Memory B cell (primary cell): ENCODE results near the gene CETN3.
"Not testable (repeated sequence)": the region's sequence is repeated elsewhere in the genome, so short reads cannot be mapped to it uniquely, and the experiment has no call there.

Source experiments
- ATAC-seq: fragments of 150-1000 bp; cut with Tn5 transposase; 2 replicates; pipeline ENCODE4 v1.10.0; 2021; ENCODE audit warnings: low read depth, mild to moderate bottlenecking, moderate library complexity
- DNase-seq, 2 donors: peaks; one replicate each; pipeline ENCODE4 v3.0.0; 2022; ENCODE audit warnings: low spot score in 2 of 2
- H3K27ac Mint-ChIP-seq: one replicate; pipeline ENCODE4 v1.8.0; 2022; ENCODE audit warnings: mild to moderate bottlenecking, moderate library complexity, mixed read lengths
- H3K27me3 Mint-ChIP-seq: one replicate; pipeline ENCODE4 v1.8.0; 2022; ENCODE audit warnings: mixed read lengths
- H3K36me3 Mint-ChIP-seq: one replicate; pipeline ENCODE4 v1.8.0; 2022; ENCODE audit warnings: mild to moderate bottlenecking, mixed read lengths
- H3K4me1 Mint-ChIP-seq: one replicate; pipeline ENCODE4 v1.8.0; 2022; ENCODE audit warnings: mixed read lengths
- H3K4me3 Mint-ChIP-seq: one replicate; pipeline ENCODE4 v1.8.0; 2022; ENCODE audit warnings: mild to moderate bottlenecking, moderate library complexity, mixed read lengths
- H3K9me3 Mint-ChIP-seq: one replicate; pipeline ENCODE4 v1.8.0; 2022; ENCODE audit warnings: mixed read lengths

CETN3 gene

DNA sequence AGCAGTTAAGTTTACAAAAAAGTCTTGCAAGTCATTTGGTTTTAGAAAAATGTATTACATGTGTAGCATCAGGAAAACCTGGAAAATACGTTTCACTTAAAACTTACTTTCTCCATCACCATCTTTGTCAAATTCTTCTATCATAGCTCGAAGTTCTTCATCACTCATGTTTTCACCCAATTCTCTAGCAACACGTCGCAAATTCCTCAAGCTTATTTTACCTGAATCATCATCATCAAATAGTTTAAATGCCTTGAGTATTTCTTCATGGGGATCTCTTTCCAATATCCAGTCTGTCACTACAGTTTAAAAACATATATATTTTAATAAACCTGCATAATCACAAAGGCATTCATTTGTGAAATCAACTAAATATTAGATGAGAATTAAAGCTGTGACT lies 10.3 kb downstream of the CETN3 start:
- H3K27me3 Mint-ChIP-seq: no peaks in the 10 kb centered on the region
- peaks cover 5% of the 10 kb centered on the region for H3K4me1 Mint-ChIP-seq
- DNase-seq (no peak), ATAC-seq (no peak)
- H3K27ac Mint-ChIP-seq: no peak overlapping the region
- H3K4me3 Mint-ChIP-seq: no peak overlapping the region
- H3K9me3 Mint-ChIP-seq: no peaks in the 10 kb centered on the region
- H3K36me3 Mint-ChIP-seq: peaks cover 18% of the 10 kb centered on the region

DNA sequence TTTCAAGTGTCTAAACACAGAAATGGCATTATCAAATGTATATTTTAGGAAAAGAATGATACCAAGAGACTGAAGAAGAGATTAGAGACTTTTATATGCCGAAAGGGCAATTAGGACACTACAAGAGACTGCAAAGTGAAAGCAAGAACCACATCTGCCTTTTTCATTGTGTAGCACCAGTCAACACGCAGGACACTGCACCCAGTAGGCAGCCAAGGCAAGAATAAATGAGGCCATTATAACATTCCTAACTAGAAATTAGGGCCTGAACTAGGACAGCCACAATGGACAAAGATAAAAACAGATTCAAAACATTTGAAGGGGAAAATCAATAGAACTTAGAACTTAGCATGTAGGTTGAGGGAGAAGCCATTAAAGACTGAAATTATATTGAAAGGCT lies 10.8 kb downstream of the CETN3 start:
- no peaks in the 10 kb centered on the region for H3K9me3 Mint-ChIP-seq
- H3K27ac Mint-ChIP-seq: no peak overlapping the region
- no peaks in the 10 kb centered on the region for H3K27me3 Mint-ChIP-seq
- DNase-seq (no peak), ATAC-seq (no peak)
- H3K4me3 Mint-ChIP-seq: no peak overlapping the region
- peaks cover 18% of the 10 kb centered on the region for H3K36me3 Mint-ChIP-seq
- peaks cover 5% of the 10 kb centered on the region for H3K4me1 Mint-ChIP-seq

DNA sequence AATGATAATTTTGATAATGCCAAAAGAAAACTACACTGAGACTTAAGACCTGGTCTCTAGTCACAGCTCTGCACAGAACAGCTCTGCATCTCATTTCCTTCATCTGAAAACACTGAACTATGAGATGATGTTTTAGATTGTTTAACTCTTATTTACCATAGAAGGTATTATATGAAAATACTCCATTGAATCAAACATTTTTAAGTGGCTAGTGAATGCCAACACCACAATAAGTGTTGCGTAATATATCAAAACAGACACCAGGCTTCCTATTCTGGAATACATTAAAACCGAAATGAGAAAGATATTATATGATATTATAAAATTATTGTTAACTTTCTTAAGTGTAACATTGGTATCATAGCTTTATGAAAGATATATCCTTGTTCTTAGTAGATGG lies 14.6 kb downstream of the CETN3 start:
- Mint-ChIP-seq H3K9me3 (no peaks in the 10 kb centered on the region), H3K4me1 (peaks cover 4% of the 10 kb centered on the region), H3K4me3 (no peak overlapping the region), H3K27ac (no peak overlapping the region), H3K27me3 (no peaks in the 10 kb centered on the region), H3K36me3 (peaks cover 24% of the 10 kb centered on the region)
- no peak for DNase-seq
- ATAC-seq: no peak

DNA sequence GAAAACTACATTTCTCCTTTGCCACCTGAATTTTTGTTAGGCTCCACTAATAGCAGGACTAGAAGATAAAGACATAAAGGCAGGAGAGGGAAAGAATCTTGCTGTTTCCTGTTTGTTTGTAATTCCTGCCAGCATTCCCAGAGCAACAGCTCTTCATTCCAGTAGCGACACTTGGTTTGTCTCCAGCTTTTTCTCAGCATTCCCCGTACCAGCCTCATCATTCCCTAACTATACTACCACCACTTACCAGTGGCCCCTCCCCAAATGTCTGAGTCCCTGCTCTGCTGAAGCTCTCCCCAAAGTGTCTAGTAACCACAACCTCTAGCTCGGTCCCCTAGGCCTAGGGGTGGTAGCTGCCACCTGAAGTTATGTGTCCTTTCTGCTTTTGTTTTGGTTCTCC lies 18.6 kb downstream of the CETN3 start:
- H3K27ac Mint-ChIP-seq: no peak overlapping the region
- DNase-seq: no peak

DNA sequence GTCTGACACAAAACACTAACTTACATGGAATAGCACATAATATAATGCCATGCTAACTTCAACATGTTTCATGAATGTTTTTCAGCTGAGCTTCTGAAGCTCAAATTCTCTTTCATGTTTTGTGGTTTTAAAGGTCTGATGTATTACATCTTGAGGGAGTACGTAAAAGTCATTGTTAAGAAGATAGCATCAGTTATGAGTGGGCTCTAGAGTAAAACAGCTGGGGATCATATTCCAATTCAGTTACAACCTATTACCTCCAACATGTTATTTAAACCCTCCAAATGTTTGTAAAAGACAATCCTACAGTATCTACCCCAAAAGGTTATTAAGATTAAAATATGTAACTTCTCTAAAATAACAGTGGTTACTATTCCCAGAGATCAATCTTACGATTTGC lies 19.2 kb downstream of the CETN3 start:
- Mint-ChIP-seq H3K9me3 (no peaks in the 10 kb centered on the region), H3K36me3 (peaks cover 12% of the 10 kb centered on the region), H3K4me1 (no peaks in the 10 kb centered on the region), H3K4me3 (no peak overlapping the region), H3K27ac (no peak overlapping the region), H3K27me3 (no peaks in the 10 kb centered on the region)
- no peak for DNase-seq
- no peak for ATAC-seq

More for the DNA sequence above, 18.6 kb downstream of the CETN3 start:
- Mint-ChIP-seq H3K36me3 (peaks cover 12% of the 10 kb centered on the region), H3K4me1 (no peaks in the 10 kb centered on the region), H3K27me3 (no peaks in the 10 kb centered on the region), H3K4me3 (no peak overlapping the region), H3K9me3 (no peaks in the 10 kb centered on the region)
- ATAC-seq: no peak

DNA sequence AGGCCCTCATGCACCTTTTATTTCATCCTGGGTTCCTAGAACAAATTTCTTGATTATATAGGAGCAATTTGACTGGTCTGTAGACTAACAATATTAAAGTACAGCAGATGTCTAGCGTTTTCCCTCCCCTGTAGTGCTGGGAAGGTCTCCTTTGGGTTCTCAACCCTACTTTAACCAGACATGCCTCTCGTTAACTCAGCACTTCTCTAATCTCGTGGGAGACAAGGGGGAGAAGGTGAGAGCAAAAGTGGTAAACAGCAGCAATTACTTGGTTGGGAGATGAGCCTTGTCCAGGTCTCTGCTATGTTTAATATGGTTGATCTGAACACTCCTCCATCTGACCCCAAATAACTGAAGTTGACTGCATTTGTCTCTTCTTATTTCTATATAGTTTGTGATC lies 22.0 kb downstream of the CETN3 start:
- Mint-ChIP-seq H3K27ac (no peak overlapping the region), H3K27me3 (peaks cover 6% of the 10 kb centered on the region)
- ATAC-seq: no peak

DNA sequence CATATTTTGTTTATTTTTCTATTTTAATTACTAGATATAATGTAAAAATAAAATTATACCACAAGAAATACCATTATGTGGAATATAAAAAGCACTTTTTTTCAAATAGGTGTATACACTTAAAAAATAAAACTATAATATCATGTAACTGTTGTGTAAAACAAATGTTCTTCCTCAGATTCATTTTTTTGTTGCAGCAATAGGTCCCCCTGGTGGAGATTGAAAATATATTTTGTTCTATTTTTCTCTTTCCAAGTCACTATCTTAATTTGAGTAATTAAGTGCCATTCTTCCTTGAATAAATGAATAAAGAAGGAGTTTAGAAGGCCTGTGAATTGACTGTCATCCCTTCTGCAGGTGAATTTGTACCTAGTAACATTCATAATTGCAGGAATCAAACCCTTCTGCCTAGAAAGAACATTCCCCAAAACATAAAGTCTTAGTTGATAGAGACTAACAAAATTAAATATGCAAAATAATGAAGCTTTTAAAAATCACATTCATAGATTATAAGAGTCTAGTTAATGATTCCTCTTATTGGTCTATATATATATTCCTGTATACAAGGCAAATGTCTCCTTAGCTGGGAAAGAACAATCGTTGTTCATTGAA lies 23.4 kb downstream of the CETN3 start:
- Mint-ChIP-seq H3K36me3 (no peaks in the 10 kb centered on the region), H3K27ac (no peak overlapping the region), H3K27me3 (peaks cover 7% of the 10 kb centered on the region), H3K4me3 (no peak overlapping the region), H3K9me3 (no peaks in the 10 kb centered on the region), H3K4me1 (no peaks in the 10 kb centered on the region)
- ATAC-seq (no peak), DNase-seq (no peak)

More for the DNA sequence above, 22.0 kb downstream of the CETN3 start:
- H3K36me3 Mint-ChIP-seq: peaks cover 5% of the 10 kb centered on the region
- no peak overlapping the region for H3K4me3 Mint-ChIP-seq
- H3K9me3 Mint-ChIP-seq: no peaks in the 10 kb centered on the region
- no peak for DNase-seq
- no peaks in the 10 kb centered on the region for H3K4me1 Mint-ChIP-seq

DNA sequence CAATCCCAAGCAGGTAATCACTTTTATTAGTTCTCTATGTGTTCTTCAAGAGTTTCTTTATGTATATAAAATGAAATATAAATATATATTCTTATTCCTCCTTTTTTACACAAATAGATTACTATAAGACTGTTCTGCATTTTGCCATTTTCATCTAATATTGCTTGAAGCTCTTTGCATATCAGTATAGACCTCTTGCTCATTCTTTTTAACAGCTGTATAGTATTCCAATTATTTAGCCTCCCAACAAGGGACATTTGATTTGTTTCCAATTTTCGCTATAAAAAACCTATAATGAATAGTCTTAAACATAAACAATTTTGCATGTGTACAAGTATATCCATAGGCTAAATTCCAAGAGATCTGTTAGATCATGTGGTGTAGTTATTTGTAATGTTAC lies 25.2 kb downstream of the CETN3 start:
- ATAC-seq (no peak), DNase-seq (no peak)
- H3K4me1 Mint-ChIP-seq: no peaks in the 10 kb centered on the region
- H3K27ac Mint-ChIP-seq: no peak overlapping the region
- H3K27me3 Mint-ChIP-seq: peaks cover 13% of the 10 kb centered on the region
- H3K4me3 Mint-ChIP-seq: no peak overlapping the region
- no peaks in the 10 kb centered on the region for H3K9me3 Mint-ChIP-seq
- H3K36me3 Mint-ChIP-seq: no peaks in the 10 kb centered on the region

DNA sequence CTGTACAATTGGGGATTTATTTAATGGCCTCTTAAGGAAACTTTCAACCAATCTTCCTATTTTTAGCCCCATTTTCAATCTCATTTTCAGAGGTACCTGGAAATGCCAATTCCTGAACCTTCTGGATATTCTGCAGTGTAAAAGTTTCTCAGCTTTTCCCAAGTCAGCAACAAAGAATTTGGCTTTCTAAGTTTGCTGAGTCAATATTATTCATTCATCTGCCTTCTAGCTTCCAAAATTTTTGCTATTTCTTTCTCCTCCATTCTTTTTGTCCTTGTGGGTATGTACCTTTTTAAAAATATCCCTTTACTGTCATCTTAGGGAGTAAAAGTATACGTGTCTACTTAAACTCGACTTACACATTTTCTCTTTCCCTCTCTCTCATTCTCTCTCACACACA lies 25.7 kb downstream of the CETN3 start:
- Mint-ChIP-seq H3K36me3 (no peaks in the 10 kb centered on the region), H3K27ac (no peak overlapping the region), H3K27me3 (peaks cover 13% of the 10 kb centered on the region), H3K9me3 (no peaks in the 10 kb centered on the region), H3K4me3 (no peak overlapping the region), H3K4me1 (no peaks in the 10 kb centered on the region)
- ATAC-seq: no peak
- no peak for DNase-seq

DNA sequence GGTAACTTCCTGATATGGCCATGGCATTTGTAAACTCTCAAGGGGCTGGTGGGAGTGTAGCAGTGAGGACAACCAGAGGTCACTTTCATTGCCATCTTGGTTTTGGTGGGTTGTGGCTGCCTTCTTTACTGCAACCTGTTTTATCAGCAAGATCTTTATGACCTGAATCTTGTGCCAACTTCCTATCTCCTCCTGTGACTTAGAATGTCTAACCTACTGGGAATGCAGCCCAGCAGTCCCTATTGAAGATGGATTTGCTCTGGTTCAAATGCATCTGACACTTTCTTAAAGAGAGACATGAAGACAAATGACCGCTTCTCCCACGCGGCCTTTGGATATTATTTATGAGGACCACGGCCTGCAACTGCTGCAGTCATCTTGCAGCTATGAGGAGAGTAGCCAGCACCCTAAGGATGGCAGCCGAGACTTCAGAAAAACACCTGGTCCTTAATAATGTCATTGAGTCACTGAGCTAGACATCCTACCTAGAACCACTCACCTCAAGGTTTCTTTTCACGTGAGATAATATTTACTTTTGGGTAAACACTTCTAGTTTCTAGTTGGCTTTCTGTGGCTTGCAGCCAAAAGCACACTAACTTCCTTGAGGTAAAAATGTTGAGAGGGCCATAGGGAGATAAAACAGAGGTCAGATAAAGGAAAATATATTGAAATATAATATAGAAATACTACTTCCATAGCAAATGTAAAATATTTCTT lies 28.2 kb downstream of the CETN3 start:
- no peak for ATAC-seq
- no peak overlapping the region for H3K4me3 Mint-ChIP-seq
- peaks cover 13% of the 10 kb centered on the region for H3K27me3 Mint-ChIP-seq
- H3K27ac Mint-ChIP-seq: no peak overlapping the region
- no peaks in the 10 kb centered on the region for H3K4me1 Mint-ChIP-seq
- H3K36me3 Mint-ChIP-seq: no peaks in the 10 kb centered on the region
- no peak for DNase-seq
- H3K9me3 Mint-ChIP-seq: peaks cover under 1% of the 10 kb centered on the region

DNA sequence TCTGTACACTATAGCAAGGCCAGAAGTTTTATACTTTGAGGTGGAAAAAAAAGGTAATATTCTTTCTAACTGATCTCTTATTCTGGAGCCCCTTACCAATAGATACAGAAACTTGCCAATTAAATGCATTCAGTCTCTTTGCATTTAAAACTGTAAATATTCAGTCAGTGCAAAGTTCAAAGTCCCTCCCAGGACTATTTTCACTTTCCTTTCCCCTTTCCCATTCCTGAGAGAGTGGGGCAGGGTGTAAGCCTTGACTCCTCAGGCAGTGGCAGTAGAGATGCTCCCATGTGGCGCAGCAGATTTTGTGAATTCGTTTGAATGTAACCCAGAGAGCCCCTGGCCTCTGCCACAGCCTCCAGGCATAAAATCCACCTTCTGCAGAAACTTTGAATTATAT lies 29.9 kb downstream of the CETN3 start:
- ATAC-seq (no peak), DNase-seq (no peak)
- H3K27me3 Mint-ChIP-seq: peaks cover 13% of the 10 kb centered on the region
- no peak overlapping the region for H3K4me3 Mint-ChIP-seq
- no peaks in the 10 kb centered on the region for H3K36me3 Mint-ChIP-seq
- no peaks in the 10 kb centered on the region for H3K4me1 Mint-ChIP-seq
- no peak overlapping the region for H3K27ac Mint-ChIP-seq
- peaks cover 5% of the 10 kb centered on the region for H3K9me3 Mint-ChIP-seq

DNA sequence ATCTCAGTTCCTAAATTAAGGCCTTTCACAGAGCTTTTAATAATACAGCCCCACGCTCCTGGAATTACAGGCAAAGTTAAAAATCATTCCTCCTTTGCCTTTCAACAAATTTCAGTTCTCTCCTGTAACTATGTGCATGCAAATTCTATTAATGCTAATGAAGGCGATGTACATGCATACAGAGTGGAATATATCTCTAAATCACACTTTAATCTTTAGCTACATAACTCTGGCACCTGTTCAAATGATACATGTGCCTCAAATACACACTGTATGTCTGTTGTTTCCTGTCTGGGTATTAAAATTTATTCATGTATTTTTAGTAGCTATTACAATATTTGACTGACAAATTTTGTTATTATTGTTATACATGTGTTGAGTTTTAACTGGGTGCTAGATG lies 30.8 kb downstream of the CETN3 start:
- H3K36me3 Mint-ChIP-seq: no peaks in the 10 kb centered on the region
- ATAC-seq (no peak), DNase-seq (no peak)
- no peaks in the 10 kb centered on the region for H3K4me1 Mint-ChIP-seq
- peaks cover 5% of the 10 kb centered on the region for H3K9me3 Mint-ChIP-seq
- no peak overlapping the region for H3K27ac Mint-ChIP-seq
- no peak overlapping the region for H3K4me3 Mint-ChIP-seq
- H3K27me3 Mint-ChIP-seq: peaks cover 11% of the 10 kb centered on the region

DNA sequence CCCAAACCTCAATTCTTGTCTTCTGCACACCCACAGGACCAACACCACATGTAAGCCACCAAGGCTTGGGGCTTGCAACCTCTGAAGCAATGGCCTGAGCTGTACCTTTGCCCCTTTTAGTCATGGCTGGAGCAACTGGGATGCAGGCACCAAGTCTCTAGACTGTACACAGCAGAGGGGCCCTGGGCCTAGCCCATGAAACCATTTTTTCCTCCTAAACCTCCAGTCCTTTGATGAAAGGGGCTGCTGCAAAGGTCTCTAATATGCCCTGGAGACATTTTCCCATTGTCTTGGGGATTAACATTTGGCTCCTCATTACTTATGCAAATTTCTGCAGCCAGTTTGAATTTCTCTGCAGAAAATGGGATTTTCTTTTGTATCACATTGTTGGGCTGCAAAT lies 38.3 kb downstream of the CETN3 start:
- not testable (repeated sequence) for H3K4me3 Mint-ChIP-seq, H3K4me1 Mint-ChIP-seq, H3K27me3 Mint-ChIP-seq, H3K36me3 Mint-ChIP-seq, H3K27ac Mint-ChIP-seq, ATAC-seq, DNase-seq
- peaks cover 13% of the 10 kb centered on the region for H3K9me3 Mint-ChIP-seq

DNA sequence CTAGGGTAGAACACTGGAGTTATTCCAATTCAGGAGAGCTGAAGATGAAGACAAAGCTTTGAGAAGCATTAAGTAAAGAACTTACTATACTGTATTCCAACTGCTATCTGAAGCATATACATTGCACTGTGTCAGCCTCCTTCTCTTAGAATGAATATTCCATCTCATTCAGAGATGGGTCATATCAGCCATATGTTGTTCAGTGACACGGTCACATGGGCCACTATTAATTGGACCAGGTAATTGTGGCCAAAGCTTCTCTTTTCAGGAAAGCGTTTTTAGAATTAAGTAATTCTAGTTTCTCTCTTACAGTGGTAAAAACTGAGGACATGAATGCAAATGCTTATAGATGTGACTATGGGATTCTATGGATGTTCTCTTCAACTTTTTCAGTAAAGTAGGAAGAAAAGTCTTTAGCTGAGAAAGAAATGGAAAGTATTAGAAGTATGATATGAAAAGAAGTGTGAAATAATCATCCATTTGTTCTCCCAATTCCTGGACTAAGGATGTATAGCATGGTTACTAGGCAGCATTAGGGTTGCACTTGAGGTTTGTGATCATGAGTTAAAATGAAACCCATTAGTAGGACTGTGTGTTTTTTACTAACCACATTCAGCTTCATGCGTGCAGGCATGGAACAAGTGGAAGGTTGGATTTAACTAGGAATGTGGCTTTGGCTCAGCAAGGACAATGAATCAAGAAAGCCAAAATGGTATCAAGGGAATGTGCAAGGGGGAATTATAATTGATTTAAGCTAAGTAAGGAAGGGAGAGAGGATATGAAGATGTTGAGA lies 40.9 kb downstream of the CETN3 start:
- DNase-seq (no peak), ATAC-seq (no peak)
- peaks cover 8% of the 10 kb centered on the region for H3K27me3 Mint-ChIP-seq
- H3K27ac Mint-ChIP-seq: no peak overlapping the region
- H3K4me1 Mint-ChIP-seq: no peaks in the 10 kb centered on the region
- no peak overlapping the region for H3K4me3 Mint-ChIP-seq
- H3K36me3 Mint-ChIP-seq: no peaks in the 10 kb centered on the region
- peaks cover 9% of the 10 kb centered on the region for H3K9me3 Mint-ChIP-seq
